HL-60 (cell line): ENCODE measurements around the gene ANKS4B.
A peak's percentile ranks its signal among the peaks of the same experiment; 100 is the strongest.

Experiments used
- DNase-seq, 2 experiments: peaks; one replicate each; pipeline ENCODE4 v3.0.0-alpha.2; 2010 to 2020; ENCODE audit warnings: low read depth in 1 of 2, low spot score in 1 of 2
- H3K27ac ChIP-seq: fragments of 250-450 bp; sonication (Bioruptor Pico); replicated peaks from 2 replicates; pipeline ENCODE4 v1.5.1; 2020; ENCODE audit warnings: mild to moderate bottlenecking, moderate library complexity
- H3K27me3 ChIP-seq: fragments of 250-450 bp; sonication (Bioruptor Pico); 2 replicates; pipeline ENCODE4 v1.5.1; 2021; ENCODE audit warnings: mild to moderate bottlenecking, moderate library complexity; ENCODE audit not compliant: insufficient read depth, poor library complexity, severe bottlenecking
- H3K4me3 ChIP-seq: replicated peaks from 2 replicates; pipeline ENCODE4 v1.5.1; 2011; ENCODE audit warnings: mild to moderate bottlenecking, control low read depth, low read length; ENCODE audit not compliant: insufficient read depth
- CTCF ChIP-seq: IDR thresholded peaks from one replicate; pipeline ENCODE4 v1.5.1; 2011; ENCODE audit warnings: low read length, control low read depth, inconsistent platforms; ENCODE audit not compliant: insufficient read depth
- GABPA ChIP-seq: IDR thresholded peaks from 2 replicates; pipeline ENCODE4 v1.6.1; 2012; ENCODE audit warnings: low read depth
- POLR2AphosphoS5 ChIP-seq: IDR thresholded peaks from 2 replicates; pipeline ENCODE4 v1.6.1; 2012; ENCODE audit warnings: low read depth
- REST ChIP-seq: IDR thresholded peaks from 2 replicates; pipeline ENCODE4 v1.6.1; 2012; ENCODE audit warnings: low read depth; ENCODE audit not compliant: insufficient replicate concordance
- SPI1 ChIP-seq: IDR thresholded peaks from 2 replicates; pipeline ENCODE4 v1.6.1; 2012; ENCODE audit warnings: low read depth, mild to moderate bottlenecking, borderline replicate concordance

Gene ANKS4B

GRCh38 chr16:21301168-21301894, 67.8 kb downstream of the ANKS4B start:
- DNase-seq: peak; percentile 89 to 92
- H3K27me3 ChIP-seq: no peaks in the 10 kb centered on the region
- peak overlapping the region; percentile 85 for H3K27ac ChIP-seq
- H3K4me3 ChIP-seq: peak overlapping the region; percentile 78
- TF ChIP-seq GABPA (no peak), POLR2AphosphoS5 (peak; percentile 62; the same call in 1 of the 2 replicates), CTCF (no peak), SPI1 (no peak), REST (peak; percentile 36)

GRCh38 chr16:21301895-21302291, 68.4 kb downstream of the ANKS4B start:
- Histone ChIP-seq H3K27ac (peak overlapping the region; percentile 85), H3K4me3 (peak overlapping the region; percentile 78)

More at GRCh38 chr16:21301895-21302291, 68.4 kb downstream of the ANKS4B start:
- no peak for DNase-seq
- no peaks in the 10 kb centered on the region for H3K27me3 ChIP-seq
- TF ChIP-seq SPI1: no peak
- TF ChIP-seq CTCF: no peak
- TF ChIP-seq GABPA: no peak
- TF ChIP-seq POLR2AphosphoS5: no peak
- TF ChIP-seq REST: no peak
